Ovary (tissue), 3 donors: Measurements from ENCODE around the gene R3HDM2.

Experiments
- CTCF ChIP-seq, 3 donors: fragments of 450-650 bp in 2 of 3; fragments of 200-600 bp in 1 of 3; IDR thresholded peaks; one replicate each; pipeline versions ENCODE4 v1.5.1 to v1.8.0; 2016 to 2022; ENCODE audit warnings: antibody characterized with exemption in 3 of 3, mild to moderate bottlenecking in 1 of 3
- EP300 ChIP-seq: sonication (generic); formaldehyde crosslinking; IDR thresholded peaks from one replicate; pipeline ENCODE4 v1.6.1; 2017; ENCODE audit warnings: antibody characterized with exemption
- POLR2A ChIP-seq: fragments of 450-650 bp; IDR thresholded peaks from one replicate; pipeline ENCODE4 v1.6.1; 2017; ENCODE audit warnings: antibody characterized with exemption, mild to moderate bottlenecking, moderate library complexity
- donor health status: DM: no; HTN: no; CAD: no.

GRCh38 chr12:57239587-57240065 lies 191.2 kb downstream of the R3HDM2 start:
- TF ChIP-seq CTCF (IDR thresholded peaks at IDR 0.05) (no peak), POLR2A (no peak), EP300 (no peak)
